SK-N-SH (cell line): ENCODE measurements around the gene ADPRHL1.

ENCODE experiments used
- CTCF ChIP-seq: fragments of 200-600 bp; sonication (generic); IDR thresholded peaks from 2 replicates; pipeline ENCODE4 v1.6.1; 2017; ENCODE audit warnings: antibody characterized with exemption, mild to moderate bottlenecking, moderate library complexity
- MAX ChIP-seq: IDR thresholded peaks from 2 replicates; pipeline ENCODE4 v1.4.0; 2012; ENCODE audit warnings: low read depth
- POLR2AphosphoS5 ChIP-seq: IDR thresholded peaks from 2 replicates; pipeline ENCODE4 v1.6.1; 2012; ENCODE audit warnings: low read depth, low read length
- USF1 ChIP-seq: IDR thresholded peaks from 2 replicates; pipeline ENCODE4 v1.4.0; 2012; ENCODE audit warnings: low read depth, borderline replicate concordance

- TF ChIP-seq POLR2AphosphoS5 (no peak), MAX (no peak), CTCF (no peak), USF1 (no peak)
These were observed 9.3 kb downstream of the ADPRHL1 start for GRCh38 chr13:113443991-113444390.
